CD8-positive, alpha-beta memory T cell (primary cell): Measurements from ENCODE around the gene EXOC4. TPM values are rescaled to one million over a fixed set of nuclear protein-coding genes. Genes with fewer than 3 reads are reported as not detected.
A peak's percentile ranks its signal among the peaks of the same experiment; 100 is the strongest.

Experiments used
- CTCF ChIA-PET: fragments of 350-600 bp; sonication (Branson Sonifier 250); formaldehyde crosslinking; loops from one replicate; lab custom pipeline; 2021; ENCODE audit warnings: antibody characterized with exemption; lab: Charles Lee
- POLR2A ChIA-PET: fragments of 350-600 bp; sonication (Branson Sonifier 250); formaldehyde crosslinking; loops from one replicate; lab custom pipeline; 2021; ENCODE audit warnings: antibody characterized with exemption; lab: Charles Lee
- DNase-seq, 5 donors: peaks; one replicate each; pipeline versions ENCODE4 v3.0.0 to v3.0.0-alpha.2; 2020 to 2022; ENCODE audit warnings: mixed read lengths in 1 of 5
- H3K27ac ChIP-seq: one replicate; pipeline ENCODE4 v1.7.0; 2013; ENCODE audit warnings: low read depth, mild to moderate bottlenecking, low read length, moderate library complexity
- H3K27me3 ChIP-seq: 2 replicates; pipeline ENCODE4 v1.7.0; 2013; ENCODE audit warnings: low read length, mild to moderate bottlenecking; ENCODE audit not compliant: insufficient read depth, poor library complexity, severe bottlenecking
- H3K36me3 ChIP-seq: 2 replicates; pipeline ENCODE4 v1.7.0; 2013; ENCODE audit warnings: mild to moderate bottlenecking, low read length, moderate library complexity; ENCODE audit not compliant: insufficient read depth
- H3K4me1 ChIP-seq: 2 replicates; pipeline ENCODE4 v1.7.0; 2013; ENCODE audit warnings: mild to moderate bottlenecking, low read length, moderate library complexity; ENCODE audit not compliant: insufficient read depth
- H3K4me3 ChIP-seq: 2 replicates; pipeline ENCODE4 v1.7.0; 2013; ENCODE audit warnings: mild to moderate bottlenecking, low read length
- H3K9me3 ChIP-seq: 2 replicates; pipeline ENCODE4 v1.7.0; 2013; ENCODE audit warnings: mild to moderate bottlenecking, low read length
- H3K27ac Mint-ChIP-seq, 8 donors: one replicate each; pipeline ENCODE4 v1.8.0; 2020 to 2021; ENCODE audit warnings: mixed read lengths in 8 of 8, mild to moderate bottlenecking in 6 of 8, inconsistent platforms in 3 of 8, moderate library complexity in 3 of 8
- H3K27me3 Mint-ChIP-seq, 2 donors: one replicate each; pipeline ENCODE4 v1.8.0; 2020 to 2021; ENCODE audit warnings: mixed read lengths in 2 of 2, mild to moderate bottlenecking in 1 of 2, moderate library complexity in 1 of 2
- H3K36me3 Mint-ChIP-seq, 3 donors: one replicate each; pipeline ENCODE4 v1.8.0; 2020 to 2021; ENCODE audit warnings: mixed read lengths in 3 of 3, inconsistent platforms in 1 of 3, mild to moderate bottlenecking in 1 of 3
- H3K4me1 Mint-ChIP-seq, 3 donors: one replicate each; pipeline ENCODE4 v1.8.0; 2020 to 2021; ENCODE audit warnings: mixed read lengths in 3 of 3, inconsistent platforms in 1 of 3, mild to moderate bottlenecking in 1 of 3
- H3K4me3 Mint-ChIP-seq, 7 donors: one replicate each; pipeline ENCODE4 v1.8.0; 2020 to 2021; ENCODE audit warnings: mixed read lengths in 7 of 7, mild to moderate bottlenecking in 6 of 7, moderate library complexity in 4 of 7, inconsistent platforms in 2 of 7
- H3K9me3 Mint-ChIP-seq, 5 donors: one replicate each; pipeline ENCODE4 v1.8.0; 2020 to 2022; ENCODE audit warnings: mixed read lengths in 5 of 5, mild to moderate bottlenecking in 3 of 5, moderate library complexity in 2 of 5, inconsistent platforms in 1 of 5
- polyA plus RNA-seq: library from polyadenylated mRNA; unstranded; fragments of 300-500 nt; fragmentation: Illumina TruSeq; gene quantifications from one replicate; pipeline ENCODE4 v1.2.3, GENCODE V29; 2021
- total RNA-seq, 2 experiments: library from RNA; stranded (reverse); gene quantifications; one replicate each; pipeline ENCODE4 v1.2.3, GENCODE V29; 2021

EXOC4 gene
- total and polyA plus RNA-seq, 3 experiments from 2014 or later: 34.5 to 53.2 (median 50.3) TPM

DNA sequence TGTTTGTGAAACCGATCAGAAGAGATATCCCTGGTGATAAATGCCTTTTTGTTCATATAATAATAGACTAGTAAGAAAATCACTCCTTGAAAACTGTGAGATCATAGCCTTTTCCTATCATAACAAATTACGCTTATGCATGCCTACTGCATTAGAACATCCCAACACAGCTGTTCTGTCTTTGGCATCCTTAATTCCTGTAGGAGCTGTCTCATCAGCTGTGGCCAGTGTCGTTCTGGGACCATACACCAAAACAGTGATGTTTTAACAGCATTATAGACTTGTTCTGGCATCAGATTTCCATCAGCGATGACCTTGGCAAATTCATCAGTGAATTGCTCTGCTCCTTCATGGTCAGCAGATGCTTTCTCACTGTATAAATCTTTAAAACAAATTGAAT lies 450.7 kb downstream of the EXOC4 start:
- Mint-ChIP-seq H3K36me3 (peaks cover 3 to 12% (median 9%) of the 10 kb centered on the region in 3 donors), H3K27ac (no peak overlapping the region), H3K4me3 (no peak overlapping the region), H3K4me1 (peaks cover 0 to 8% (median 5%) of the 10 kb centered on the region in 3 donors), H3K9me3 (no peaks in the 10 kb centered on the region), H3K27me3 (no peaks in the 10 kb centered on the region)
- Histone ChIP-seq H3K27me3 (no peaks in the 10 kb centered on the region), H3K9me3 (no peaks in the 10 kb centered on the region), H3K36me3 (no peaks in the 10 kb centered on the region), H3K4me1 (no peaks in the 10 kb centered on the region), H3K27ac (no peak overlapping the region), H3K4me3 (no peak overlapping the region)
- ChIA-PET POLR2A (no interaction called here), CTCF (no interaction called here)
- DNase-seq: no peak

DNA sequence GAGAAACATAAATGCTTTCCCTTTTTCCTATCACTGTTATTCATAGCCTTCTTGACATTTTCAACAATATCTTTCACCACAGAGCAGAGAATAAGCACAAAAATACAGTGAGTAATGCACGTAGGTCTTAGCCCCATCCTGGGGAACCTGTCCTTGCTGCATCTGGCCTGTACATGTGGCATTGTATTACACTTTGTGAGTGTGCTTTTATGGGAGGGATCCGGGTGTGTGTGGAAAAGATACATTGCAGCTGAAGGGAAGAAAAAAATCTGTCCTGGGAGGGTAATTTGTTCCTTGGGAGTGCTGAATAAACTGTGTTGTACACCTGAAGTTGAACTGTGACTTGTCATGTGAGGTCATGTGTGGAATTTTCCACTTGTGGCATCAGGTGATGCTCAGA lies 451.6 kb downstream of the EXOC4 start:
- H3K27ac ChIP-seq: no peak overlapping the region
- H3K9me3 ChIP-seq: no peaks in the 10 kb centered on the region
- Mint-ChIP-seq H3K4me1 (peaks cover 3 to 7% (median 5%) of the 10 kb centered on the region in 3 donors), H3K9me3 (no peaks in the 10 kb centered on the region), H3K36me3 (peaks cover 3 to 12% (median 9%) of the 10 kb centered on the region in 3 donors), H3K27ac (peak overlapping the region in 1 of 8 donors; percentile 14), H3K4me3 (no peak overlapping the region), H3K27me3 (no peaks in the 10 kb centered on the region)
- H3K4me1 ChIP-seq: no peaks in the 10 kb centered on the region
- no peak for DNase-seq
- ChIA-PET CTCF (no interaction called here), POLR2A (no interaction called here)
- H3K4me3 ChIP-seq: no peak overlapping the region
- no peaks in the 10 kb centered on the region for H3K27me3 ChIP-seq
- no peaks in the 10 kb centered on the region for H3K36me3 ChIP-seq

DNA sequence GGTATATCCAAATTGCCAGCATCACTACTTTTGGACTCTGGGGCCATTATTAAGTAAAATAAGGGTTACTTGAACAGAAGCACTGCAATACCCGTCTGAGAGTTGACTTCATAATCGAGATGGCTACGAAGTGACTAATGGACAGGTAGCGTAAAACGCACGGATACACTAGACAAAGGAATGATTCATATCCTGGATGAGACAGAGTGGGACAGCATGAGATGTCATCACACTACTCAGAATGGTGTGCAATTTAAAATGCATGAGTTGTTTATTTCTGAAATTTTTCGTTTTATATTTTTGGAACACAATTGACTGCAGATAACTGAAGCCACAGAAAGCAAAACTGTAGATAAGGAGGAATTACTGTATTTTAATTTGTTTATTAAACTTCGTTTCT lies 452.7 kb downstream of the EXOC4 start:
- Histone ChIP-seq H3K4me1 (no peaks in the 10 kb centered on the region), H3K27ac (no peak overlapping the region), H3K9me3 (no peaks in the 10 kb centered on the region), H3K27me3 (no peaks in the 10 kb centered on the region), H3K36me3 (no peaks in the 10 kb centered on the region), H3K4me3 (no peak overlapping the region)
- peaks cover 4 to 13% (median 9%) of the 10 kb centered on the region in 3 donors for H3K36me3 Mint-ChIP-seq
- POLR2A ChIA-PET: no interaction called here
- H3K4me1 Mint-ChIP-seq: peaks cover 2 to 6% (median 5%) of the 10 kb centered on the region in 3 donors
- no peak overlapping the region for H3K4me3 Mint-ChIP-seq
- no peaks in the 10 kb centered on the region for H3K9me3 Mint-ChIP-seq
- no peaks in the 10 kb centered on the region for H3K27me3 Mint-ChIP-seq
- no peak for DNase-seq
- CTCF ChIA-PET: no interaction called here
- H3K27ac Mint-ChIP-seq: no peak overlapping the region

GRCh38 chr7:133706016-133706415 lies 453.1 kb downstream of the EXOC4 start:
- H3K27ac Mint-ChIP-seq: no peak overlapping the region
- no peak overlapping the region for H3K4me3 ChIP-seq
- no peaks in the 10 kb centered on the region for H3K36me3 ChIP-seq
- POLR2A ChIA-PET: no interaction called here
- peaks cover 2 to 6% (median 5%) of the 10 kb centered on the region in 3 donors for H3K4me1 Mint-ChIP-seq
- no peak for DNase-seq
- H3K27me3 ChIP-seq: no peaks in the 10 kb centered on the region
- no peaks in the 10 kb centered on the region for H3K9me3 Mint-ChIP-seq
- CTCF ChIA-PET: no interaction called here
- H3K27ac ChIP-seq: no peak overlapping the region
- no peaks in the 10 kb centered on the region for H3K4me1 ChIP-seq
- H3K9me3 ChIP-seq: no peaks in the 10 kb centered on the region
- H3K27me3 Mint-ChIP-seq: no peaks in the 10 kb centered on the region
- H3K36me3 Mint-ChIP-seq: peaks cover 6 to 17% (median 9%) of the 10 kb centered on the region in 3 donors
- H3K4me3 Mint-ChIP-seq: no peak overlapping the region

- Histone ChIP-seq H3K27me3 (no peaks in the 10 kb centered on the region), H3K27ac (no peak overlapping the region), H3K9me3 (no peaks in the 10 kb centered on the region), H3K4me1 (no peaks in the 10 kb centered on the region), H3K4me3 (no peak overlapping the region), H3K36me3 (no peaks in the 10 kb centered on the region)
- ChIA-PET CTCF (no interaction called here), POLR2A (no interaction called here)
- H3K9me3 Mint-ChIP-seq: no peaks in the 10 kb centered on the region
- H3K4me3 Mint-ChIP-seq: no peak overlapping the region
- H3K27me3 Mint-ChIP-seq: no peaks in the 10 kb centered on the region
- peak overlapping the region in 1 of 8 donors; percentile 40 for H3K27ac Mint-ChIP-seq
- no peak for DNase-seq
- peaks cover 2 to 6% (median 5%) of the 10 kb centered on the region in 3 donors for H3K4me1 Mint-ChIP-seq
- peaks cover 2 to 24% (median 9%) of the 10 kb centered on the region in 3 donors for H3K36me3 Mint-ChIP-seq
Observed at GRCh38 chr7:133709036-133709880, 456.4 kb downstream of the EXOC4 start.

DNA sequence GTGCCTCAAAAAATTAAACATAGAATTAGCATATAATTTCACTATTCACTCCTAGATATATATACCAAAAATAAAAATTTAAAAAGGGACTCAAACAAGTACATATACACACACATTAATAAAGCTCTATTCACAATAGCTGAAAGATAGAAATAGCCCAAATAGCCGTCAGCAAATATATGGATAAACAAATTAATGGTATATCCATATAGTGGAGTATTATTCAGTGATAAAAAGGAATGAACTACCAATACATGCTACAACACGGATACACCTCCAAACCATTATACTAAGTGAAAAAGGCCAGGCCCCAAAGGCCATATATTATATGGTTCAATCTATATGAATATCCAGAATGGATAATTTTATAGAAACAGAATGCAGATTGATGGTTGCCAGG lies 459.7 kb downstream of the EXOC4 start:
- Mint-ChIP-seq H3K4me3 (no peak overlapping the region), H3K27ac (no peak overlapping the region)

GRCh38 chr7:133714654-133715053 lies 461.8 kb downstream of the EXOC4 start:
- CTCF ChIA-PET: no interaction called here

More for the DNA sequence above, 459.7 kb downstream of the EXOC4 start:
- peaks cover 2 to 6% (median 5%) of the 10 kb centered on the region in 3 donors for H3K4me1 Mint-ChIP-seq
- no peak overlapping the region for H3K4me3 ChIP-seq
- no peak overlapping the region for H3K27ac ChIP-seq
- no peaks in the 10 kb centered on the region for H3K27me3 ChIP-seq
- H3K27me3 Mint-ChIP-seq: no peaks in the 10 kb centered on the region
- no peaks in the 10 kb centered on the region for H3K9me3 ChIP-seq
- H3K36me3 Mint-ChIP-seq: peaks cover 4 to 24% (median 9%) of the 10 kb centered on the region in 3 donors
- H3K36me3 ChIP-seq: no peaks in the 10 kb centered on the region
- no peak for DNase-seq
- ChIA-PET CTCF (no interaction called here), POLR2A (no interaction called here)
- no peaks in the 10 kb centered on the region for H3K9me3 Mint-ChIP-seq
- no peaks in the 10 kb centered on the region for H3K4me1 ChIP-seq

DNA sequence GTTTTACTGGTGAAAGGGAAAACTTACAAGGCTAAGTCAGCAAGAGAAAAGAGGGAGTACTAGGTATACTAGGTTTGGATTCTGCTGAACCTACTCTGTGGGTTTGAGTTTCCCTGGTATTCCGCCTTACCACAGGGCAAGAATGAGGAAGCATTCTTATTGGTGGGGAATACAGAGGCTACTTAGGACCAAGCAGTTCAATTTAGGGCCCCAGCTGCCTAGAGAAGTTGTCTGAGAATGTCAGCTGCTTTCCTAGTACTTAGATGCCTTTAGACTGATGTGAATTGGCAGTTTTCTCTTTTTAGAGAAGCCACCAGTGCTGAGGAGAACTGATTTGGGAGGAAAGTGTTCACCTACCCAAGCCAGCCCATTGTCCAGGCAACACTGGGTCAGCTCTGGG lies 465.3 kb downstream of the EXOC4 start:
- DNase-seq: no peak
- peak overlapping the region in 1 of 8 donors; percentile 43 for H3K27ac Mint-ChIP-seq
- Histone ChIP-seq H3K27ac (no peak overlapping the region), H3K36me3 (no peaks in the 10 kb centered on the region), H3K9me3 (no peaks in the 10 kb centered on the region), H3K27me3 (no peaks in the 10 kb centered on the region), H3K4me3 (no peak overlapping the region), H3K4me1 (no peaks in the 10 kb centered on the region)
- H3K36me3 Mint-ChIP-seq: peaks cover 0 to 6% (median 3%) of the 10 kb centered on the region in 3 donors
- no peaks in the 10 kb centered on the region for H3K4me1 Mint-ChIP-seq
- CTCF ChIA-PET: no interaction called here
- H3K9me3 Mint-ChIP-seq: no peaks in the 10 kb centered on the region
- no peaks in the 10 kb centered on the region for H3K27me3 Mint-ChIP-seq
- POLR2A ChIA-PET: no interaction called here
- H3K4me3 Mint-ChIP-seq: no peak overlapping the region

More at GRCh38 chr7:133714654-133715053, 461.8 kb downstream of the EXOC4 start:
- no peak overlapping the region for H3K4me3 ChIP-seq
- H3K36me3 ChIP-seq: no peaks in the 10 kb centered on the region
- H3K27ac Mint-ChIP-seq: no peak overlapping the region
- no peaks in the 10 kb centered on the region for H3K4me1 Mint-ChIP-seq
- no peaks in the 10 kb centered on the region for H3K9me3 Mint-ChIP-seq
- no peak overlapping the region for H3K4me3 Mint-ChIP-seq
- POLR2A ChIA-PET: no interaction called here
- no peaks in the 10 kb centered on the region for H3K9me3 ChIP-seq
- H3K27ac ChIP-seq: no peak overlapping the region
- H3K4me1 ChIP-seq: no peaks in the 10 kb centered on the region
- H3K36me3 Mint-ChIP-seq: peaks cover 6 to 23% (median 9%) of the 10 kb centered on the region in 3 donors
- H3K27me3 ChIP-seq: no peaks in the 10 kb centered on the region
- DNase-seq: no peak
- H3K27me3 Mint-ChIP-seq: no peaks in the 10 kb centered on the region
